HEK293T (cell line): ENCODE measurements around the gene VPS41.

ENCODE experiments used
- CTCF ChIA-PET: fragments of 350-600 bp; formaldehyde crosslinking; extraction: SDS; loops from one replicate; lab custom pipeline; 2021; ENCODE audit warnings: antibody characterized with exemption, inconsistent platforms; lab: Yijun Ruan, JAX
- POLR2A ChIA-PET: fragments of 350-600 bp; formaldehyde crosslinking; extraction: SDS; loops from one replicate; lab custom pipeline; 2020; ENCODE audit warnings: antibody characterized with exemption, inconsistent platforms; lab: Yijun Ruan, JAX
- DNase-seq: peaks from one replicate; pipeline ENCODE4 v3.0.0; 2012; ENCODE audit warnings: mixed read lengths; ENCODE audit errors: extremely low spot score
- ARNT ChIP-seq: fragments of 450-650 bp; IDR thresholded peaks from 2 replicates; pipeline ENCODE4 v1.6.1; 2017; ENCODE audit warnings: mild to moderate bottlenecking
- BHLHE40 ChIP-seq: fragments of 450-650 bp; IDR thresholded peaks from 2 replicates; pipeline ENCODE4 v1.6.1; 2016; ENCODE audit warnings: mild to moderate bottlenecking, moderate library complexity, borderline replicate concordance
- CTBP1 ChIP-seq: fragments of 450-650 bp; IDR thresholded peaks from 2 replicates; pipeline ENCODE4 v1.6.1; 2016; ENCODE audit warnings: borderline replicate concordance
- ELF4 ChIP-seq: fragments of 450-650 bp; IDR thresholded peaks from 2 replicates; pipeline ENCODE4 v1.6.1; 2017; ENCODE audit warnings: antibody characterized with exemption
- FOXA1 ChIP-seq: fragments of 450-650 bp; IDR thresholded peaks from 2 replicates; pipeline ENCODE4 v1.6.1; 2016; ENCODE audit warnings: mild to moderate bottlenecking
- FOXK2 ChIP-seq: fragments of 450-650 bp; IDR thresholded peaks from 2 replicates; pipeline ENCODE4 v1.6.1; 2016; ENCODE audit warnings: mild to moderate bottlenecking
- FOXM1 ChIP-seq: fragments of 450-650 bp; IDR thresholded peaks from 2 replicates; pipeline ENCODE4 v1.6.1; 2017; ENCODE audit warnings: mild to moderate bottlenecking, borderline replicate concordance
- HDGF ChIP-seq: fragments of 450-650 bp; IDR thresholded peaks from 2 replicates; pipeline ENCODE4 v1.6.1; 2017; ENCODE audit warnings: antibody characterized with exemption, borderline replicate concordance
- L3MBTL2 ChIP-seq: fragments of 450-650 bp; conservative IDR thresholded peaks from 2 replicates; pipeline ENCODE4 v1.6.1; 2016; ENCODE audit warnings: mild to moderate bottlenecking
- LEF1 ChIP-seq: fragments of 450-650 bp; IDR thresholded peaks from 2 replicates; pipeline ENCODE4 v1.6.1; 2017; ENCODE audit warnings: mild to moderate bottlenecking, borderline replicate concordance
- NFRKB ChIP-seq: fragments of 450-650 bp; IDR thresholded peaks from 2 replicates; pipeline ENCODE4 v1.6.1; 2016; ENCODE audit warnings: mild to moderate bottlenecking, moderate library complexity
- SP1 ChIP-seq: fragments of 450-650 bp; IDR thresholded peaks from 2 replicates; pipeline ENCODE4 v1.6.1; 2017
- SUZ12 ChIP-seq: fragments of 450-650 bp; IDR thresholded peaks from 2 replicates; pipeline ENCODE4 v1.6.1; 2016; ENCODE audit warnings: mild to moderate bottlenecking
- TARDBP ChIP-seq: fragments of 450-650 bp; IDR thresholded peaks from 2 replicates; pipeline ENCODE4 v1.6.1; 2016
- ZNF384 ChIP-seq: fragments of 450-650 bp; IDR thresholded peaks from 2 replicates; pipeline ENCODE4 v1.6.1; 2016
- TF ChIP-seq, protein P1 (sequence below): fragments of 450-650 bp; IDR thresholded peaks from 2 replicates; pipeline ENCODE4 v1.6.1; 2016

Gene VPS41

DNA sequence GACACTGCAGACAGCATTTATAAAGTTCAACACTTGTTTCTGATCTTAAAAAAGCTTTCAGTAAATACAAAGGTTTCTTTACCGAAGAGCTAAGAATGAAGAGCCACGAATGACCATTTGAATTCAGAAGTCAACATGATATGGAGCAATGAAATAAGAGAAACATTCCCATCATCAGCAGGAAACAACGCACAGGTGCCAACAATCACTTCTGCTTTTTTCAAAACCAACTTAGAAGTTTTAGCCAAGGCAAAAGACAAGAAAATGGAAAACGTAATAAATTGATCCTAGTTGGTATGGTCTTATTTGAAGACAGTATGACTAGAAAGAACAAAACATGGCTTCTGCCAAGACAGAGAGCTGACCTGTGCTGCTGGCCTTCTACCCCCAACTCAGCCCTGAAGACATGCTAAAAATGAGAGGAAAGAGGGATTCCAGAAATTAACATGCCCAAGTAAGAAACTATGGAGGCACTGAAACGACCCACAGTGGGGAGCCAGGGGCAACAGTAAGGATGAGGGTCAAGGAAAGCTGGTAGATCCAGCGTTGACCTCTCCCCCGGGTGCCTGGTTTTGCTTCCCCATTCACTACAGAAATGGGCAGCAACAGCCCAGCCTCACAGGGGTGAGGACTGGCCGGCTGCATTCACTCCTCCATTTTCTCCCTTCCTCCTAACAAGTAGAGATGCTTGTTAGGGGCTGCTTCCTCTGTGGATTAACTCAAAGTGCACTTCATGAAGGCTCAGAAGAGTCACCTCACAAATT lies 30.1 kb downstream of the VPS41 start:
- DNase-seq = no peak
- TF ChIP-seq SP1 = no peak
- TF ChIP-seq, protein P1, sequence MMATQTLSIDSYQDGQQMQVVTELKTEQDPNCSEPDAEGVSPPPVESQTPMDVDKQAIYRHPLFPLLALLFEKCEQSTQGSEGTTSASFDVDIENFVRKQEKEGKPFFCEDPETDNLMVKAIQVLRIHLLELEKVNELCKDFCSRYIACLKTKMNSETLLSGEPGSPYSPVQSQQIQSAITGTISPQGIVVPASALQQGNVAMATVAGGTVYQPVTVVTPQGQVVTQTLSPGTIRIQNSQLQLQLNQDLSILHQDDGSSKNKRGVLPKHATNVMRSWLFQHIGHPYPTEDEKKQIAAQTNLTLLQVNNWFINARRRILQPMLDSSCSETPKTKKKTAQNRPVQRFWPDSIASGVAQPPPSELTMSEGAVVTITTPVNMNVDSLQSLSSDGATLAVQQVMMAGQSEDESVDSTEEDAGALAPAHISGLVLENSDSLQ = no peak
- no peak for TF ChIP-seq FOXK2
- no peak for TF ChIP-seq ZNF384
- TF ChIP-seq FOXM1 = no peak
- no peak for TF ChIP-seq LEF1
- TF ChIP-seq HDGF = no peak
- no peak for TF ChIP-seq CTBP1
- no peak for TF ChIP-seq TARDBP
- no peak for TF ChIP-seq SUZ12
- no peak for TF ChIP-seq L3MBTL2
- TF ChIP-seq ELF4 = no peak
- TF ChIP-seq BHLHE40 = no peak
- ChIA-PET CTCF (interaction anchor here (0.5 kb wide), 1 partner anchor 54 kb away, joined by 4 read pairs; no protein-coding TSS in a partner anchor), POLR2A (no interaction called here)

DNA sequence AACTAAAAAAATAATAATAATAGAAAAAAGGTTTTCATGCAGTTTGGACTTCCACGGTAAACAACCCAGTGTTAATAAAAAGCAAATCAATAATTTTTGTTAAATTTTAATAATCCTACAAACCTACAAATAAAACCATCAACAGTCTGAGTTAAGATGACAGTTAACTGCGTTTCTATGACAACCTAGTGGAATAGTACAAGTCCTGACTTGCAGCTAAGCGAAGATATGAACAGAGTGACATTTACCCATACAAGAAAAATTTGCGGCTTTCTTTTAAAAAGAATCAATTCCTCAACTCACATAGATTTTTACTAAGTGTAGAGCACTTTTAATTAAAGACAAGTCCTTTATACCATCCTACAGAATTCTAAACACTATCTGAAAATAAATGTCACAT lies 35.6 kb downstream of the VPS41 start:
- no peak for DNase-seq
- no peak for TF ChIP-seq SP1
- no peak for TF ChIP-seq SUZ12
- TF ChIP-seq FOXK2 = no peak
- no peak for TF ChIP-seq BHLHE40
- no peak for TF ChIP-seq LEF1
- no peak for TF ChIP-seq NFRKB
- no peak for TF ChIP-seq CTBP1
- TF ChIP-seq, protein P1 = no peak
- ChIA-PET CTCF (no interaction called here), POLR2A (no interaction called here)

DNA sequence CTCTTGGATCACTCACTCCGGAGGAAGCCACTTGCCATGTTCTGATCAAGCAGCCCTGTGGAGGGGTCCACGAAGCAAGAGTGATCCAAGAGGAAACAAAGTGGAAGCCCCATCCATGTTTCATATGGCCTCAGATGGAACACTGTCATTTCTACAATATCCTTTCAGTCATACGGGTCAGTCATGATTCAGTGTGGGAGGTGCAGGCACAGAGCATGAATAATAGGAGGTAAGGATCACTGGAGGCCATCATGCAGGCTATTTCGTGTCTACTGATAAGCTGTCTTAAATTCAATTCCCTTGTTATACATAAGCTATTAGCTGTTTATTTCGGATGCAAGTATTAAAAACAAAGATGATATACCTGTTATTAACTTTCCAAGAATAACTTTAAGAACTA lies 36.8 kb downstream of the VPS41 start:
- POLR2A ChIA-PET = no interaction called here
- CTCF ChIA-PET = no interaction called here
- no peak for DNase-seq
- TF ChIP-seq TARDBP = no peak
- TF ChIP-seq HDGF = no peak

DNA sequence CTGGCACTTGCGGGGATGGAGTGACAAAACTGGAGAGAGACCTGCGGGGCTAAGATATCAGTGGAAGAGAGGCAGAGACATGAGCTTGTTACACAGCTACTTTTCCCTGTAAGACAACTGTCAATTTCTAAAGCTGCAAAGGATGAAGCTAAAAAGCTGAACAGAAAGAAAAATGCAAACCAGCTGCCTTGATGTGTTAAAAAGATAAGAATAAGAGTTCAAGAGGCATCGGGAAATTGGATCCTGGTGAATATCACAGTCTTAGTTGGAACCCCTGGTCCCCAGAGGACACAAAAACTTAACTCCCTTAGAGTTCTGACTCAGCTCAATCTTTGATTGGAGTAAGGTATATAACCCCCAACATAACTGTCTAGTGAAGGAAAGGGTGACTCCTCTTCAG lies 38.8 kb downstream of the VPS41 start:
- TF ChIP-seq FOXA1 (no peak), TARDBP (no peak), ELF4 (no peak), ZNF384 (no peak)
- TF ChIP-seq, protein P1 = no peak
- ChIA-PET CTCF (no interaction called here), POLR2A (no interaction called here)
- no peak for DNase-seq

DNA sequence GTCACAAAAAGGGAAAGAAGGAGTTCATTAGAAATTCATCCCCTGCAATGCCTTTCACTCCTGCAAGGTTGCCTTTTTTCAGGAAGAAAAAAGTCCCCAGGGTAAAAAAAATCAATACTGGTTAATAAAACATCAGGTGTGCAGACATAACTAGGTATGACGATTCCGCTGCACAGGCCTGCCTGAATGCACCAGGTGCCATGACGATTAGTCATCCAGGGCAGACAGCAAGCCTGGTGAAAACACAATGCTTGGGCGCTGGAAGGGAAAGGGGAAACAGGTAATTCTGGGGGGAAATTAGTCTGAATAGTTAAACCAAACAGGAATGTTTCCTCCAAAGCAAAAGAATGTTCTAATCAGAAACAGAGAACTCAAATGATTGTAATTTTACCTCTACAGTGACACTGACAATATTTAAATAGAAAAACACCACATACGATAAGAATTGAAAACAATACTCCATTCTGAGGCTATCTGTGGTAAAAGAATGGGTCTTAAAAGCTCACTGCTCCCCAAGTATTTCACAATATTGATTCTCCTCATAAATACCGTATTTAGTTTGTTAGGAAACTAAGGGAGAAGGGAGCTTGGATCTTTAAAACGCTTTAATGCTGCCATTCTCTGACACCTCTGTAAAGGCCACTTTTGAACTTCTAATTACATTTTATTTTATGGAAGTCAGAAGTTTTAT lies 45.2 kb downstream of the VPS41 start:
- no peak for TF ChIP-seq LEF1
- DNase-seq = no peak
- POLR2A ChIA-PET = no interaction called here

DNA sequence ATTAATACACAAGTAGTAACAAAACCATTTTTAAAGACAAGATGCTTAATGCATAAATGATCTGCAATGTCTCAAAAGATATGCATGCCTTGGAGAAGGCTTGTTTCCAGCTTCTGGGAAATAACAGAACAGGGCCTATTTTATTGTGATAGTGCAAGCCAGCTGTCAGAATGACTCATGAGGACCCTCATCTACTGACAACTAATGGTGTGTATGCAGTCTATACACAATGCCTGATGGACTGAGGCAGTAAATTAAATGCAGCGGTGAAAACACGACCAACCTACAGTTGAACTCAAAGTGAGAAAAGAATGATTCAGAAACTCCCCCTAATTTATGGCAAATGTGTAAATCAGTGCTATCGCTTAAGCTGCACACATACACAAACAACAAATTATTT lies 46.3 kb downstream of the VPS41 start:
- DNase-seq = no peak
- POLR2A ChIA-PET = no interaction called here
- CTCF ChIA-PET = no interaction called here
- TF ChIP-seq L3MBTL2 (no peak), FOXA1 (no peak), SUZ12 (no peak), ZNF384 (no peak), CTBP1 (no peak), HDGF (no peak), SP1 (no peak), LEF1 (no peak), NFRKB (no peak), ELF4 (no peak), FOXM1 (no peak), BHLHE40 (no peak), TARDBP (no peak), ARNT (no peak)
- TF ChIP-seq, protein P1 = no peak

More for the DNA sequence above, 45.2 kb downstream of the VPS41 start:
- CTCF ChIA-PET = no interaction called here
